Measurements from ENCODE around the gene ADAMTS16.

DNA sequence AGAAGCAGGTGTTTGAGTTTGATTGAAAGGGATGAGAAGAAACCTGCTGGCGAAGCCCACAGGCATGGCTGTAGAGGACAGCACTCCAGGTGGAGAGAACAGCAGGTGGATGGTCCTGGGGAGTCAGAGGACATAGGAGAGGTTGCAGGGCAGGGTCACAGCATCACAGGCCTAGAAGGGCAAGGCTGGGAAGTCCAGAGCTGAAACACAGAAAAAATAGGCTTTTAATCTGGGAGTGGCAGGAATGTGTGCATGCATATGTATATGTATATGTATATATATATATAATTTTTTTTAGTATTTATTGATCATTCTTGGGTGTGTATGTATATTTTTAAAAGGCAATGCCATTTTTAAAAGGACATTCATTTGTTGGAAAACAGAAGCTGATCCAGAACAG is 118.4 kb downstream of the ADAMTS16 start:
- TF ChIP-seq, protein P1, sequence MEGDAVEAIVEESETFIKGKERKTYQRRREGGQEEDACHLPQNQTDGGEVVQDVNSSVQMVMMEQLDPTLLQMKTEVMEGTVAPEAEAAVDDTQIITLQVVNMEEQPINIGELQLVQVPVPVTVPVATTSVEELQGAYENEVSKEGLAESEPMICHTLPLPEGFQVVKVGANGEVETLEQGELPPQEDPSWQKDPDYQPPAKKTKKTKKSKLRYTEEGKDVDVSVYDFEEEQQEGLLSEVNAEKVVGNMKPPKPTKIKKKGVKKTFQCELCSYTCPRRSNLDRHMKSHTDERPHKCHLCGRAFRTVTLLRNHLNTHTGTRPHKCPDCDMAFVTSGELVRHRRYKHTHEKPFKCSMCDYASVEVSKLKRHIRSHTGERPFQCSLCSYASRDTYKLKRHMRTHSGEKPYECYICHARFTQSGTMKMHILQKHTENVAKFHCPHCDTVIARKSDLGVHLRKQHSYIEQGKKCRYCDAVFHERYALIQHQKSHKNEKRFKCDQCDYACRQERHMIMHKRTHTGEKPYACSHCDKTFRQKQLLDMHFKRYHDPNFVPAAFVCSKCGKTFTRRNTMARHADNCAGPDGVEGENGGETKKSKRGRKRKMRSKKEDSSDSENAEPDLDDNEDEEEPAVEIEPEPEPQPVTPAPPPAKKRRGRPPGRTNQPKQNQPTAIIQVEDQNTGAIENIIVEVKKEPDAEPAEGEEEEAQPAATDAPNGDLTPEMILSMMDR (IDR thresholded peaks at IDR 0.05; ENCODE audit: low read length) = no peak
- no peak for TF ChIP-seq EZH2 (IDR thresholded peaks at IDR 0.05; ENCODE audit: borderline replicate concordance, low read length)
